Measurements from ENCODE around the gene ZNF770.

DNA sequence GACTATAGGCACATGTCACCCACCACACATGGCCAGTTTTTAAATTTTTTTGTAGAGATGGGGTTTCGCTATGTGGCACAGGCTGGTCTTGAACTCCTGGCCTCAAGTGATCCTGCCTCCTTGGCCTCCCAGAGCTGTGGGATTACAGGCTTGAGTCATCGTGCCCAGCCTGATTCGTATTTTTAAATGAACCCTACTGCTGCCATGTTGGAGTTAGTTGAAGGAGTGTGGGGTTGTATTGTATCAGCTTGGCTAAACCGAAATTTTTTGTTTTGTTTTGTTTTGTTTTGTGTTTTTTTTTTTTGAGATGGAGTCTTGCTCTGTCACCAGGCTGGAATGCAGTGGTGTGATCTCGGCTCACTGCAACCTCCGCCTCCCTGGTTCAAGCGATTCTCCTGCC is 11.8 kb upstream of the ZNF770 start:
- no peak for TF ChIP-seq YY1 (IDR thresholded peaks at IDR 0.05; ENCODE audit: insufficient read depth, insufficient read length)
- TF ChIP-seq SUZ12 (IDR thresholded peaks at IDR 0.05; ENCODE audit: extremely low read depth, insufficient read depth, insufficient read length), result no peak
- no peak for TF ChIP-seq ZNF274 (IDR thresholded peaks at IDR 0.05; ENCODE audit: low read depth, low read length)

Data from NT2/D1 (cell line).